Superior temporal gyrus (tissue), 1 donor: Measurements from ENCODE around the gene GALNT9.
"Not testable (repeated sequence)": the region's sequence is repeated elsewhere in the genome, so short reads cannot be mapped to it uniquely, and the experiment has no call there.

ENCODE experiments used
- DNase-seq: peaks from one replicate; pipeline ENCODE4 v3.0.0-alpha.2; 2016; ENCODE audit errors: extremely low spot score

Gene GALNT9

DNA sequence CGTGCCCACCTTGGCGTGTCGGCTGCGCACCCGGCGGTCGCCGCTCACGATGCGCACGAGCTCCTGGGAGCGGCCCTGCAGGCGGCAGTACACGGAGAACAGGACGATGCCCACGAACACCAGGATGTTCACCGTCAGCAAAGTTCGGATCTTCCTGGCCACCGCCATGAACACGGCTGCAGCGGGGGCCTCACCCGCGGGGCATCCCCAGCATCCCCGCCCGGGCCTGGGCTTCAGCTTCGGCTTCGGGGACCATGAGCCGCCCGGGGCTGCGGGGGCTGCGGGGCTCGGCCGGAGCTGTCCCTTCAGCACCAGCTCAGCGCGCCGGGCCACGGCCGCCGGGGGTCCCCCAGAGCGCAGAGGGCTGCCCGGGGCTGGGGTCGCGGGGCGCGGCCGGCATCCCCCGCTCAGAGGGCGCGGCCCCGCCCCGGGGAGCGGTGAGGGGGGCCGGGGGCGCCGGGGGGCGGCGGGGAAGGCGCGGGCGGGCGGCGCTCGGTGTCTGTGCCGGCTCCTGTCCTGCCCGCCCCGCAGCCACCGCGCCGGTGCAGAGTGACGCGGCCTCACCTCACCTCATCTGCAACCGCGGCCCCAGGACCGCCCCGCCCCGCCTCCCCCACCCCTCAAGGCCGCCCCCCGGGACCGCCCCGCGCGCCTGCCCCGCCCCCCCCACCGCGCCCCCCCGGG is at the start of gene GALNT9:
TSS of gene GALNT9 (minus strand) at position 554 of the 684 bp plus-strand sequence. CDS start at position 168, 386 bp downstream.
- no peak for DNase-seq

DNA sequence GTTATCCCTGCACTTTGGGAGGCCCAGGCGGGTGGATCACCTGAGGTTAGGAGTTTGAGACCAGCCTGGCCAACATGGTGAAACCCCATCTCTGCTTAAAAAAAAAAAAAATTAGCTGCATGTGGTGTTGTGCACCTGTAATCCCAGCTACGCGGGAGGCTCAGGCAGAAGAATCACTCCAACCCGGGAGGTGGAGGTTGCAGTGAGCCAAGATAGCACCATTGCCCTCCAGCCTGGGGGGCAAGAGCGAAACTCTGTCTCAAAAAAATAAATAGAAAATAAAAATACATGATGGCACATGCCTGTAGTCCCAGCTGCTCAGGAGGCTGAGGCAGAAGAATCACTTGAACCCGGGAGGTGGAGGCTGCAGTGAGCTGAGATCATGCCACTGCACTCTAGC is 49.7 kb upstream of the GALNT9 start:
- not testable (repeated sequence) for DNase-seq

GRCh38 chr12:132377147-132377546 is 47.8 kb upstream of the GALNT9 start:
- no peak for DNase-seq

DNA sequence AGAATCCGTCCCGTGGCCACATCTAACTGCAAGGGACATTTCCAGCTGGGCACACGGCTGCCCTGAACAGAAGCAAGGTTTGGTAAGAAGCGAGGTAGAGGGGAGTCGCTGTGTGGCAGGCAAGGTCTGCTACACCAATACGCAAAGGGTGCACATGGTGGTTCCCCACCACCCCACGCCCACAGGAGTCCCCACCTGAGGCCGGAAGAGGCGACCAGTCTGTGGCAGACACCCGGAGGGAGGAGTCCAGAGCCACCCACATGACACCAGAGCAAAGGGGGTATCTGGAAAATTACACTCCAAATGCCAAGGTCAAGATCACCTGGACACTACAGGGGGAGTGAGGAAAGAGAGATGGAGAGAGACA is 47.1 kb upstream of the GALNT9 start:
- no peak for DNase-seq

- no peak for DNase-seq
Measured at GRCh38 chr12:132375747-132376463, 46.5 kb upstream of the GALNT9 start.

DNA sequence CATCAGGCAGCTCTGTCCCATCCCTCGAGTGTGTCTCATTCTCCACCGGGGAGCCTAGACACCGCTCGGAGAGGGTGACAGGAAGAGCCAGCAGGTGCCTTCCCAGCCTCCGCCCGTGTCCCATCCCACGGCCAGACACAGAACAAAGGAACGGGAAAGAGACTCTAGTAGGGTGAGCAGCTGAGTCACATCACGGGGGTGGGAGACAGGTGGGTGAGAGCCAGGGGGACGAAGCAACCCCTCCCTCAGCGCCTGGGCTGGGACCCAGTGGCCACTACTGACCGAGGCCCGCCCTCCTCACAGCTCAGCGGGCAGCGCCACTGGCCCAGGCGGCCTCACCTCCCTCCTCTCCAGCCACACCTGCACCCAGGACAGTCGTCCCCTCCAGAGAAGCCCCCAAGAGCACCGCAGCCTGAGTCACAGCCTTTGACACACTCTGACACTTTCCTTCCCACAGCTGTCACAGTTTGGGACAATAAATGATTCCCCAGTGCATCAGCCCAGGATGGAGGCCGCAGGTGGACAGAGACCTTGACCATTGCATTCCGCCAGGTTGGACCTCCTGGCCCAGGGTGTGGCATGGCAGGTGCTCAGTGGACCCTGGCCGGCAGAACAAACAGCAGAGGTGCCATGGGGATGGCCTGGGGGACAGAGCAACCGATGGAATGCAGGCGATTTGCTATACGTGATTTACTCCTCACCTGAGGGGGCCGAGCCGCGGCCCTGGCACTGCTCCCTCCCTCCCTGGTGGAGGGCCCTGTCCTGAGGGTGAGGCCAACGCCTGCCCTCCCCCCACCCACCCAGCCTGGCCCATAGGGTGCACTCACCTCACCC is 45.4 kb upstream of the GALNT9 start:
- DNase-seq, result no peak

DNA sequence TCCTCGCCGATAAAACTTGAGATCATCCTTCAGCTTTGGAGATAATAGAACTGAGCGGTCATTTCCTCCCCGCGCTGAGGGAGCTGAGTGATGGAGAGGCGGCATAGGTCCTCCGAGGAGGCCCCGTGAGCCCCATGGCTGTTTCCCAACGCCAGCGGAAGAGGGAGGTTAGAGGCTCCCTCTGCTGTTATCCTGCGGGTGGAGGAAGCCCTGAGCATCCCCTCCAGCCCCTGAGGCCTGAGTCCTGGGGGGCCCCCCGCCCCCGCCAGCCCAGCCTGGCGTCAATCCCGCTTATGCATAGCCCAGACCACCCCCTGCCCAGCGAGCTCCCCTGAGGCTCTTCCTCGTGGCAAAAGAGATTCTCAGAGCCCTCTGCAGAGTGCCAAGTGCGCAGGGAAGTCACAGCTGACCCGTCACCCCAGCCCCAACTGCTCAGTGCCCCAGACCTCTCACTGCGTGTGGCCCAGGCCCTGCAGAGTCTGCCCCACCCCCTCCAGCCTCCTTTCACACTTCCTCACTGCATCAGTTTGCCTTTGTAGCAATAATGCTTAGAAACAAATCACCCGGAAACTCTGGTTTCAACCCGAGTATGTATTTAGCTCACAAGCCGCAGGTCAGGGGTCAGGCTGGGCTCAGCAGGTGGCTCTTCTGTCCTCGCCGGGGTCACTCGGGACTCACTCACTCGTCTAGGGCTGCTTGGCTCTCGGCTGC is 44.7 kb upstream of the GALNT9 start:
- DNase-seq, result no peak

GRCh38 chr12:132367852-132368251 is 38.5 kb upstream of the GALNT9 start:
- no peak for DNase-seq

GRCh38 chr12:132367071-132367851 is 37.9 kb upstream of the GALNT9 start:
- no peak for DNase-seq

- no peak for DNase-seq
Measured at GRCh38 chr12:132366341-132366861, 37.0 kb upstream of the GALNT9 start.

GRCh38 chr12:132365226-132365625 is 35.8 kb upstream of the GALNT9 start:
- no peak for DNase-seq

- no peak for DNase-seq
Measured at GRCh38 chr12:132364348-132364902, 35.0 kb upstream of the GALNT9 start.

DNA sequence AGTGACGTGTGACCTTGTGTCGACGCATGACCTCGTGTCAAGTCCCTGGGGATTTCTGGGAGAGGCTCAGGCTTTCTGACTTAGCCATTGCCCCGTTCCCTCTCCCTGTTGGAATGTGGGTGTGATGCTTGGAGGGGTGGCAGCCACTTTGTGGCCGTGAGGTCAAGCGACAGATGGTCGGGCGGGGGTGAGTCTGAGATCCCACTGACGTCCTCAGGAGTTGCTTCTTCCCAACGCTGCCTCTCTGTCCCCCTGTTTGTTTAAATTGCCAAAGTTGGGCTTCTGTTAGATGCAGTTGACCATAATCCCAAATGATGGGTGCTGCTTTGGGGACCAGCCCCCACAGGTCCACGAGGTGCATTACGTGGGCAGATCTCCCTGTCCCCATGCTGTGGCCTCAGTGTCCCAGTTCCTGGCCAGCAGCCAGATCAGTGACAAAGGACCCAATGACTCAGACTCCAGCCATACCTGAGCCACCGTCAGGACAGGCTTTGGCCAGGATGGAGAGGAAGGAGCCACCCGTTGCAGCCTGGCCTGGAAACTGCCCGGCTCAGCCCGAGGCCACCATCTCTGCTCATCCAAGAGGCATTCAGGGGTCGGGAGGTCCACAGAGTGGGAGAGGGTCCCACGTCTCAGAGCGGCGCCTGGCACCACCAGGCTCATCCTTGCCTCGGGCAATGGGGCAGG is 34.4 kb upstream of the GALNT9 start:
- DNase-seq, result no peak

DNA sequence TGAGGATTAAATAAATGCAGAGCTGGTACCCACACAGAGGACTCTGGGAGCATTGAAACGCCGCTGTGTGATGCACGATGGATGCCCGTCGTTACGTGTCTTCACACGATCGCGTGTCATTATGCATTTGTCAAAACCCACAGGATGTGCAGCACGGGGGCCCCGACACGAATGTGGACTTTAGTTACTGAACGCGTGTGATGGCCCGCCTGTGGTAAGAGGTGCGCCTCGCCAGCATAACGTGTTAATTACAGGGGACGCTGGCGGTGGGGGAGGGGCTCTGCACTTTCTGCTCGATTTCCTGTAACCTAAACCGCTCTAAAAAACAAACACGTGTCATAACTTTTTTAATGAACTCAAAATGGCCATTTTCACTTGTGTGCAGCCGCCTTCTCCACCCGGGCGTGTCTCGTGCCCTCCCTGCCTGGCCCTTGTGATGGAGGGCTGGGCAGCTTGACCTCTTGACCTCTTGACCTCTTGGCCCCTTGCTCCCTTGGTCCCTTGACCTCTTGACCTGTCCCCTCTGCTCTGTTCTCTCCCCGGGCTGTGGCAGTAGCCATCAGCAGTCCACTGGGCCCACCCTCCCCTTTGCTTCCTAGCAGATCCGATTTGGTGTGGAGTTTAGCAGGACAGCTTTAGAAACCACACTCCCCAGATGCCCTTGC is 33.7 kb upstream of the GALNT9 start:
- DNase-seq, result no peak

DNA sequence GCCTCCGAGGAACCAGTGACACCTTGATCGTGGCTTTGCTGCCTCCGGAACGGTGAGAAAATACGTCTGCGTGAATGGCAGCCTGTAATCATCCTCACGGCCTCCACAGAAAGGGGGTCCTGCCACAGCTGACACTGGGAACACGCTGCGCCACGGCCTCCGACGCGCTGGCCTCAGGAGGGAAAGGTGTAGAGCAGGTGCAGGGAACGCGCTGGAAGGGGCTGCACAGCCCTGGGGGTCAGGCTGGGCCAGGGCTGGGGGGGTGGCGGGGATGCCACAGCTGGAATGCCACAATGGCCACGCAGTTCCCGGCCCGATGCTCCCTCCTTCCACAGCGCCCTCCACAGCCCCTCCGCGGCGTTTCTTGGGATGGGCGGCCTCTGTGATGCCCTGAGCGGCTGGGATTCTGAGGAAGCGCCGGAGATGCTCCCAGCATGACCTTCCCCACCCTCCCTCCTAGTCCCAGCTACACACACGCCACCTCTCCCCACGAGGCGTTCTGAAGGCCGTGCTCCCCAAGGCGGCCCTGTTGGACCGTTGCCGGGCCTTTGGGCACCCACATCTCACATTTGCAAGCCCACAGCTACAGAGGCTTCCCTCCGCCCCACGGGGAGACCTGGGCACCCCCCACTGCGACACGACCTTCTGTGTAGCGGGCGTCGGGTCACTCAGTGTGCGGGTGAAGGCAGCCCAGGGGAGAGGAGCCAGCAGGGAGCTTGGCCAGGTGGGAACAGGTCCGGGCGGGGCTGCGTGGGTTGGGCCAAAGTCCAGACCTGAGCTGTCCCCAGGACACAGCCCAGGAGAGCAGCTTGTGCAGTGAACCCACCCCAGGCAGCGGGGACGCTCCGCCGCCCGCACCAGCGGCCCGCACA is 31.8 kb upstream of the GALNT9 start:
- no peak for DNase-seq

DNA sequence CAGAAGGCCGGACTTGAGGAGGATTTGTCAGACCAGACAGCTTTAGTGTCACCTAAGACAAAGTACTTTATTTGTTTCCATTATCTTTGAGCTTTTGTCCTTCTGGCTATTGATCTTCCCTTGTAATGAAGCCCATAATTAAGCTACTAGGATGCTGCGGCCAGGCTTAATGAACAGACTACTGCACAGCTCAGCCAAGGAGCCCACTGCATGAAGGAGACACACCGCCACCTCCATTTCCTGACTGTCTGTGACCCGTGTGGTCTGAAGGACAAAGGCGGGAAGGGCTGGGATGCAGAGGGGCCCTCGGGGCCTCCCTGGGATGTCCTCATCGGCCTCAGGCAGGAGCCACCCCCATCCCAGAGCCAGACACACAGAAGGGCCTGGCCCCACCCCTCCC is 31.0 kb upstream of the GALNT9 start:
- DNase-seq, result no peak

DNA sequence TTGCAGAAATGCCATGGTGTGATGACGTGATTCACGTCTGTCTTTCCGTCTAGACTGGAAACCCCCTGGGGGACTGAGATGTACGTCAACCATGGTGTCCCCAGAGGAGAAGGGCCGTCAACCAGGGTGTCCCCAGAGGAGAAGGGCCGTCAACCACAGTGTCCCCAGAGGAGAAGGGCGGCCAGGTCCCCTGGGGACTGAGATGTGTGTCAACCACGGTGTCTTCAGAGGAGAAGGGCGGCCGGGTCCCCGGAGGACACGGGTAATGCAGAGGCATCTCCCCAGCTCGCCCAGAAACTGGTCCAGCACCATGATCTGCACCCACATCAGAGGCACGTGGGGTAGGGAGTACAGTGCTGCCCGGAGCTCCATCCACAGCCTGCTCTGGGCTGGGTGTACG is 30.6 kb upstream of the GALNT9 start:
- DNase-seq, result no peak

GRCh38 chr12:132359551-132359950 is 30.2 kb upstream of the GALNT9 start:
- no peak for DNase-seq
